Endothelial cell of umbilical vein (primary cell): ENCODE results near the gene SLC25A21. TPM values are rescaled to one million over a fixed set of nuclear protein-coding genes. Genes with fewer than 3 reads are reported as not detected.
A peak's percentile ranks its signal among the peaks of the same experiment; 100 is the strongest.

Experiments used
- BruUV-seq: library from RNA; stranded (reverse); fragments of 400-500 nt; replicated peaks from 2 replicates; lab custom pipeline; 2021; lab: Mats Ljungman, UMichigan
- CTCF ChIA-PET: fragments of 300-600, 350-600 bp; sonication (Branson Sonifier 250); formaldehyde crosslinking; loops from one replicate; lab custom pipeline; 2021; ENCODE audit warnings: antibody characterized with exemption, inconsistent platforms; lab: Charles Lee
- POLR2A ChIA-PET: fragments of 300-600, 350-600 bp; sonication (Branson Sonifier 250); formaldehyde crosslinking; loops from one replicate; lab custom pipeline; 2021; ENCODE audit warnings: antibody characterized with exemption, inconsistent platforms; lab: Charles Lee
- DNase-seq: peaks from one replicate; pipeline ENCODE4 v3.0.0-alpha.2; 2011; ENCODE audit warnings: low read depth, low spot score
- FAIRE-seq: peaks from 2 replicates; lab custom pipeline; 2011; peaks lifted over from hg19 to GRCh38; lab: Jason Lieb, UNC
- H2AFZ ChIP-seq: 2 replicates; pipeline ENCODE4 v1.6.0; 2012; ENCODE audit warnings: low read depth, low read length, control low read depth, inconsistent platforms
- H3K27ac ChIP-seq: 2 replicates; pipeline ENCODE4 v1.5.1; 2011; ENCODE audit warnings: low read depth, mild to moderate bottlenecking, control low read depth, low read length, moderate library complexity; ENCODE audit not compliant: insufficient read depth
- H3K27me3 ChIP-seq, 2 experiments: 2 replicates each; pipeline versions ENCODE4 v1.6.0 to v1.6.1; 2011; ENCODE audit warnings: low read length in 2 of 2, mixed read lengths in 1 of 2; ENCODE audit not compliant: control insufficient read depth in 2 of 2, insufficient read depth in 2 of 2
- H3K36me3 ChIP-seq, 2 experiments: 2 replicates in 1 of 2; 3 replicates in 1 of 2; pipeline ENCODE4 v1.5.1; 2011; ENCODE audit warnings: low read length in 2 of 2, mild to moderate bottlenecking in 1 of 2, moderate library complexity in 1 of 2; ENCODE audit not compliant: control insufficient read depth in 2 of 2, insufficient read depth in 2 of 2; ENCODE audit errors: extremely low read depth in 1 of 2
- H3K4me1 ChIP-seq: 3 replicates; pipeline ENCODE4 v1.5.1; 2011; ENCODE audit warnings: mild to moderate bottlenecking, low read length; ENCODE audit not compliant: control insufficient read depth, insufficient read depth; ENCODE audit errors: extremely low read depth
- H3K4me2 ChIP-seq: 2 replicates; pipeline ENCODE4 v1.6.1; 2011; ENCODE audit warnings: low read length, control low read depth, mixed read lengths; ENCODE audit not compliant: insufficient read depth
- H3K4me3 ChIP-seq, 3 experiments: fragments of 200-600 bp in 1 of 3; sonication (generic), shearing (Covaris generic) in 1 of 3; replicated peaks in 1 of 3; 2 replicates each; pipeline ENCODE4 v1.5.1; 2011 to 2016; ENCODE audit warnings: control low read depth in 3 of 3, low read length in 3 of 3, mild to moderate bottlenecking in 2 of 3, inconsistent platforms in 1 of 3, low read depth in 1 of 3, moderate library complexity in 1 of 3; ENCODE audit not compliant: insufficient read depth in 1 of 3
- H3K79me2 ChIP-seq: 2 replicates; pipeline ENCODE4 v1.6.0; 2012; ENCODE audit warnings: low read length, inconsistent platforms; ENCODE audit not compliant: control insufficient read depth, insufficient read depth
- H3K9ac ChIP-seq: replicated peaks from 2 replicates; pipeline ENCODE3; 2011; ENCODE audit warnings: low read length, control low read depth; ENCODE audit not compliant: insufficient read depth; ENCODE audit errors: extremely low read depth
- H3K9me1 ChIP-seq: replicated peaks from 3 replicates; pipeline ENCODE4 v1.6.0; 2011; ENCODE audit warnings: mild to moderate bottlenecking, low read length; ENCODE audit not compliant: control insufficient read depth, insufficient read depth; ENCODE audit errors: extremely low read depth
- H3K9me3 ChIP-seq: replicated peaks from 2 replicates; pipeline ENCODE4 v1.5.1; 2012; ENCODE audit warnings: low read length, inconsistent platforms; ENCODE audit not compliant: control insufficient read depth, insufficient read depth
- H4K20me1 ChIP-seq: replicated peaks from 2 replicates; pipeline ENCODE3; 2011; ENCODE audit warnings: mild to moderate bottlenecking, low read length; ENCODE audit not compliant: control insufficient read depth, insufficient read depth; ENCODE audit errors: extremely low read depth
- CTCF ChIP-seq, 2 donors: IDR thresholded peaks; 1 replicate in 1 of 2; 2 replicates in 1 of 2; pipeline ENCODE4 v1.5.1; 2011; ENCODE audit warnings: low read length in 2 of 2, mild to moderate bottlenecking in 2 of 2, moderate library complexity in 2 of 2, control low read depth in 1 of 2, inconsistent platforms in 1 of 2, low read depth in 1 of 2; ENCODE audit not compliant: insufficient read depth in 1 of 2; ENCODE audit errors: extremely low read depth in 1 of 2
- EZH2 ChIP-seq: IDR thresholded peaks from 2 replicates; pipeline ENCODE4 v1.6.1; 2012; ENCODE audit warnings: borderline replicate concordance, low read depth, mild to moderate bottlenecking, moderate library complexity, low read length, inconsistent platforms; ENCODE audit not compliant: severe bottlenecking
- MAX ChIP-seq: IDR thresholded peaks from 2 replicates; pipeline ENCODE4 v1.6.1; 2011; ENCODE audit not compliant: insufficient read depth, insufficient read length
- MYC ChIP-seq: IDR thresholded peaks from one replicate; pipeline ENCODE4 v1.6.1; 2011; ENCODE audit warnings: mild to moderate bottlenecking, low read depth, low read length
- POLR2A ChIP-seq: IDR thresholded peaks from 2 replicates; pipeline ENCODE4 v1.6.1; 2012; ENCODE audit warnings: low read depth, mild to moderate bottlenecking, control low read depth, low read length
- dilution Hi-C: fragments of 300-500 bp; cut with MboI; formaldehyde crosslinking; loops from one replicate; pipeline ENCODE4 v1.15.0; 2019; ENCODE audit warnings: low sequenced_read_pairs; ENCODE audit not compliant: extremely low pct_ligation_motif_present
- intact Hi-C: fragments of 100-400 bp; cut with micrococcal nuclease; formaldehyde crosslinking; loops from one replicate; pipeline ENCODE4 v1.10.0; 2022
- polyA plus RNA-seq, 4 experiments: library from polyadenylated mRNA; depleted of rRNA in 3 of 4; stranded (reverse) in 3 of 4; unstranded in 1 of 4; fragments of >200 nt; gene quantifications; 2 replicates each; pipeline versions ENCODE4 v1.2.1 to v1.2.3, GENCODE V29; 2011 to 2012; ENCODE audit warnings: missing spikeins in 1 of 4
- total RNA-seq: library from RNA; stranded (reverse); gene quantifications from 2 replicates; pipeline ENCODE4 v1.2.3, GENCODE V29; 2021

Gene SLC25A21
- total and polyA plus RNA-seq, 2 donors (not counting 3 experiments of a cell fraction or from before 2014, with no cell fraction given): 0.98 to 1.4 TPM

GRCh38 chr14:36646664-36647416 lies 525.6 kb downstream of the SLC25A21 start:
- H3K27ac ChIP-seq: no peak overlapping the region
- DNase-seq (no peak), FAIRE-seq (peak; percentile 21)
- intact Hi-C loops (loop anchor here (1.0 to 5.0 kb wide), 2 partner anchors 470 to 585 kb away; no protein-coding TSS in a partner anchor), dilution Hi-C loops (loop anchor here (10.0 kb wide), 1 partner anchor 508 kb away; no protein-coding TSS in a partner anchor)
- ChIA-PET CTCF (interaction anchor here (1.0 to 6.6 kb wide), 10 partner anchors 10 to 576 kb away, joined by 3 to 49 read pairs (median 6); no protein-coding TSS in a partner anchor), POLR2A (no interaction called here)
- H3K4me3 ChIP-seq: peak overlapping the region in 1 of 3 experiments; percentile 31
- H3K79me2 ChIP-seq: no peaks in the 10 kb centered on the region
- H3K9ac ChIP-seq: no peak overlapping the region
- H3K9me1 ChIP-seq: no peaks in the 10 kb centered on the region
- TF ChIP-seq EZH2: peak; percentile 73
- no peak for TF ChIP-seq POLR2A
- no peak for TF ChIP-seq MYC
- no peak for TF ChIP-seq MAX
- peak in 1 of 2 donors; percentile 21 for TF ChIP-seq CTCF (IDR thresholded peaks at IDR 0.05; ENCODE audit: extremely low read depth in 1 of 2, insufficient read depth in 1 of 2, low read depth in 1 of 2, low read length in 2 of 2)
- BruUV-seq: no TSS peak
- peaks cover 10% of the 10 kb centered on the region for H3K4me1 ChIP-seq
- H2AFZ ChIP-seq: peak overlapping the region; percentile 0
- H3K27me3 ChIP-seq: peaks cover 52 to 78% of the 10 kb centered on the region in 2 experiments
- H4K20me1 ChIP-seq: peaks cover 3% of the 10 kb centered on the region
- no peaks in the 10 kb centered on the region for H3K36me3 ChIP-seq
- peak overlapping the region; percentile 31 for H3K4me2 ChIP-seq
- no peaks in the 10 kb centered on the region for H3K9me3 ChIP-seq
